K562 (cell line): ENCODE measurements around the gene MAP3K14. TPM values are rescaled to one million over a fixed set of nuclear protein-coding genes. Genes with fewer than 3 reads are reported as not detected.

Experiments used
- ATAC-seq: fragments of 200-7000 bp; cut with Tn5 transposase; 3 replicates; pipeline ENCODE4 v1.9.1; 2020; ENCODE audit warnings: moderate library complexity
- BruUV-seq: library from RNA; stranded (reverse); fragments of 400-500 nt; replicated peaks from 2 replicates; lab custom pipeline; 2021; lab: Mats Ljungman, UMichigan
- CTCF ChIA-PET: fragments of 300-600 bp; formaldehyde crosslinking; extraction: SDS; loops from one replicate; lab custom pipeline; 2021; ENCODE audit warnings: low intra/inter-chr PET ratio; lab: Yijun Ruan, JAX
- POLR2A ChIA-PET: fragments of 300-600, 350-650 bp; sonication (Branson Sonifier 250); formaldehyde crosslinking; extraction: SDS; loops from one replicate; lab custom pipeline; 2021; ENCODE audit warnings: antibody characterized with exemption, inconsistent platforms; lab: Yijun Ruan, JAX
- DNase-seq, 4 experiments: peaks; one replicate each; pipeline versions ENCODE4 v3.0.0 to v3.0.0-alpha.2; 2011 to 2018; ENCODE audit warnings: low spot score in 3 of 4, mixed read lengths in 3 of 4; ENCODE audit errors: extremely low read depth in 1 of 4
- FAIRE-seq: peaks from 2 replicates; lab custom pipeline; 2011; peaks lifted over from hg19 to GRCh38; lab: Jason Lieb, UNC
- H2AFZ ChIP-seq: 2 replicates; pipeline ENCODE4 v1.6.0; 2011; ENCODE audit warnings: low read depth, low read length, control low read depth, inconsistent platforms
- H3K27ac ChIP-seq: fragments of 200-600 bp; 3 replicates; pipeline ENCODE4 v1.8.0; 2011; ENCODE audit warnings: low read depth, mild to moderate bottlenecking, control low read depth, inconsistent platforms, low read length, moderate library complexity, mixed read lengths; ENCODE audit errors: extremely low read depth
- H3K27me3 ChIP-seq, 2 experiments: fragments of 300-600 bp in 1 of 2; 2 replicates in 1 of 2; 3 replicates in 1 of 2; pipeline versions ENCODE4 v1.6.0 to v1.8.0; 2011; ENCODE audit warnings: inconsistent platforms in 2 of 2, low read length in 2 of 2, mild to moderate bottlenecking in 1 of 2, mixed read lengths in 1 of 2, moderate library complexity in 1 of 2; ENCODE audit not compliant: control insufficient read depth in 2 of 2, insufficient read depth in 2 of 2
- H3K36me3 ChIP-seq: fragments of 300-600 bp; 3 replicates; pipeline ENCODE4 v1.8.0; 2011; ENCODE audit warnings: mild to moderate bottlenecking, low read length, inconsistent platforms; ENCODE audit not compliant: control insufficient read depth, insufficient read depth
- H3K4me1 ChIP-seq, 2 experiments: fragments of 200-600 bp in 1 of 2; replicated peaks in 1 of 2; 2 replicates in 1 of 2; 3 replicates in 1 of 2; pipeline versions ENCODE4 v1.5.1 to v1.8.0; 2011; ENCODE audit warnings: inconsistent platforms in 2 of 2, low read length in 2 of 2, mild to moderate bottlenecking in 1 of 2, mixed read lengths in 1 of 2, moderate library complexity in 1 of 2; ENCODE audit not compliant: control insufficient read depth in 2 of 2, insufficient read depth in 2 of 2
- H3K4me2 ChIP-seq: 2 replicates; pipeline ENCODE4 v1.6.1; 2011; ENCODE audit warnings: low read length, control low read depth, inconsistent platforms, mixed read lengths; ENCODE audit not compliant: insufficient read depth
- H3K4me3 ChIP-seq: fragments of 200-600 bp; sonication (generic), shearing (Covaris generic); 2 replicates; pipeline ENCODE4 v1.5.1; 2016; ENCODE audit warnings: control low read depth, inconsistent platforms
- H3K79me2 ChIP-seq: fragments of 200-600 bp; 3 replicates; pipeline ENCODE4 v1.8.0; 2011; ENCODE audit warnings: low read length, inconsistent platforms; ENCODE audit not compliant: control insufficient read depth, insufficient read depth
- H3K9ac ChIP-seq, 2 experiments: 2 replicates each; pipeline versions ENCODE4 v1.6.0 to v1.6.1; 2011; ENCODE audit warnings: low read depth in 2 of 2, low read length in 2 of 2, control low read depth in 1 of 2, inconsistent platforms in 1 of 2, mild to moderate bottlenecking in 1 of 2, mixed read lengths in 1 of 2; ENCODE audit not compliant: insufficient read depth in 1 of 2
- H3K9me1 ChIP-seq: one replicate; pipeline ENCODE4 v1.6.0; 2011; ENCODE audit warnings: inconsistent platforms, mild to moderate bottlenecking, low read length, moderate library complexity; ENCODE audit not compliant: control insufficient read depth, insufficient read depth
- H3K9me3 ChIP-seq: replicated peaks from 2 replicates; pipeline ENCODE4 v1.5.1; 2011; ENCODE audit warnings: low read depth, low read length, inconsistent platforms; ENCODE audit not compliant: control insufficient read depth, insufficient read depth
- H4K20me1 ChIP-seq: replicated peaks from 2 replicates; pipeline ENCODE4 v1.6.1; 2011; ENCODE audit warnings: low read length, inconsistent platforms, mixed read lengths; ENCODE audit not compliant: control insufficient read depth, insufficient read depth
- BRCA1 ChIP-seq, 2 experiments: fragments of 450-650 bp in 1 of 2; sonication (generic) in 1 of 2; formaldehyde crosslinking in 1 of 2; IDR thresholded peaks; 2 replicates each; pipeline versions ENCODE4 v1.5.0 to v1.6.1; 2017 to 2020; ENCODE audit warnings: mild to moderate bottlenecking in 1 of 2, missing genetic modification reagents in 1 of 2
- E2F3 ChIP-seq: fragments of 250-450 bp; sonication (Bioruptor Pico); IDR thresholded peaks from 2 replicates; pipeline ENCODE4 v1.4.0; 2020; ENCODE audit warnings: mild to moderate bottlenecking
- NR3C1 ChIP-seq: sonication (generic); formaldehyde crosslinking; IDR thresholded peaks from 2 replicates; pipeline ENCODE4 v1.8.1; 2022; ENCODE audit warnings: missing genetic modification reagents
- SIX5 ChIP-seq, 2 experiments: IDR thresholded peaks; 2 replicates each; pipeline ENCODE4 v1.6.1; 2011; ENCODE audit warnings: low read length in 2 of 2, borderline replicate concordance in 1 of 2, low read depth in 1 of 2, mild to moderate bottlenecking in 1 of 2, moderate library complexity in 1 of 2; ENCODE audit not compliant: insufficient read depth in 1 of 2
- TAF1 ChIP-seq: IDR thresholded peaks from 2 replicates; pipeline ENCODE4 v1.6.1; 2011; ENCODE audit warnings: mild to moderate bottlenecking, low read length, moderate library complexity; ENCODE audit not compliant: insufficient read depth, control insufficient read depth, severe bottlenecking; ENCODE audit errors: extremely low read depth
- ZC3H4 ChIP-seq: sonication (generic); formaldehyde crosslinking; IDR thresholded peaks from 2 replicates; pipeline ENCODE4 v1.9.0; 2021; ENCODE audit warnings: missing genetic modification reagents, borderline replicate concordance
- ZKSCAN3 ChIP-seq: fragments of 250-450 bp; sonication (Bioruptor Pico); IDR thresholded peaks from 2 replicates; pipeline ENCODE4 v1.4.0; 2020
- ZNF23 ChIP-seq: fragments of 250-450 bp; sonication (Bioruptor Pico); IDR thresholded peaks from 2 replicates; pipeline ENCODE4 v1.4.0; 2020; ENCODE audit warnings: mild to moderate bottlenecking
- ZNF398 ChIP-seq: fragments of 250-450 bp; sonication (Bioruptor Pico); IDR thresholded peaks from 2 replicates; pipeline ENCODE4 v1.8.0; 2021; ENCODE audit warnings: moderate library complexity, mild to moderate bottlenecking, inconsistent platforms
- WGBS: fragments of 100-300 bp; shearing (Covaris generic); methylation state at CpG from one replicate; pipeline ENCODE4 v1.1.6; 2016; ENCODE audit warnings: low coverage, mixed read lengths; ENCODE audit not compliant: insufficient coverage; ENCODE audit errors: missing lambda C conversion rate; 5-methylcytosine and 5-hydroxymethylcytosine counted together
- in situ Hi-C: fragments of 300-500 bp; cut with MboI; formaldehyde crosslinking; loops from 4 replicates; pipeline ENCODE4 v1.15.0; 2018; ENCODE audit warnings: inconsistent platforms, mixed read lengths
- intact Hi-C: fragments of 100-400 bp; cut with micrococcal nuclease; formaldehyde crosslinking; loops from 2 replicates; pipeline ENCODE4 v1.14.2; 2022
- polyA plus RNA-seq, 8 experiments: library from polyadenylated mRNA; depleted of rRNA in 4 of 8; stranded (reverse) in 5 of 8; unstranded in 3 of 8; fragments of >200 nt; fragmentation: Nextera tagmentation in 2 of 8; fragmentation: Illumina TruSeq in 1 of 8; extraction: Ambion mirVana in 2 of 8; extraction: Trizol in 1 of 8; gene quantifications; 2 replicates each; pipeline versions ENCODE4 v1.2.1 to v1.2.3, GENCODE V29; 2011 to 2014; ENCODE audit warnings: inconsistent platforms in 1 of 8, missing spikeins in 1 of 8
- total RNA-seq, 7 experiments: library from RNA; depleted of rRNA in 6 of 7; stranded (reverse); fragments of >200 nt in 6 of 7; fragmentation: Illumina TruSeq in 2 of 7; extraction: Trizol in 2 of 7; gene quantifications; 2 replicates each; pipeline versions ENCODE4 v1.2.1 to v1.2.3, GENCODE V29; 2011 to 2021; ENCODE audit warnings: low replicate concordance in 1 of 7

The MAP3K14 gene
- total and polyA plus RNA-seq, 9 of the 15 experiments (the other 6 are each of a cell fraction or from before 2014, with no cell fraction given): 0.45 to 8.7 (median 3.2) TPM

- no peaks in the 10 kb centered on the region for H3K9me1 ChIP-seq
- no peaks in the 10 kb centered on the region for H3K9me3 ChIP-seq
- no peak overlapping the region for H3K9ac ChIP-seq
- H4K20me1 ChIP-seq: peaks cover 5% of the 10 kb centered on the region
- TF ChIP-seq ZC3H4 (CRISPR knock-in tag): no peak
- no peak for TF ChIP-seq E2F3 (CRISPR knock-in tag)
- TF ChIP-seq ZNF23 (CRISPR knock-in tag): no peak
- no peak for TF ChIP-seq TAF1
- TF ChIP-seq BRCA1 (IDR thresholded peaks at IDR 0.05): no peak
- TF ChIP-seq BRCA1 (CRISPR knock-in tag; IDR thresholded peaks at IDR 0.05): no peak
- TF ChIP-seq ZKSCAN3 (CRISPR knock-in tag): no peak
- no peak for TF ChIP-seq NR3C1 (CRISPR knock-in tag)
- no peak for TF ChIP-seq SIX5 (IDR thresholded peaks at IDR 0.05; ENCODE audit: borderline replicate concordance in 1 of 2, insufficient read depth in 1 of 2, low read depth in 1 of 2, low read length in 2 of 2)
- no peak for TF ChIP-seq ZNF398 (CRISPR knock-in tag)
- intact Hi-C loops (loop anchor here (2.0 to 5.0 kb wide), 2 partner anchors 36 to 57 kb away; no protein-coding TSS in a partner anchor), in situ Hi-C loops (loop anchor here (5.0 kb wide), 1 partner anchor 111 kb away; no protein-coding TSS in a partner anchor)
- no TSS peak for BruUV-seq
- no peaks in the 10 kb centered on the region for H3K27me3 ChIP-seq
- no peak overlapping the region for H3K4me2 ChIP-seq
- POLR2A ChIA-PET: interaction anchor here (0.7 to 2.2 kb wide), 2 partner anchors 9 to 55 kb away, joined by 3 to 13 read pairs; no protein-coding TSS in a partner anchor
- H3K4me3 ChIP-seq: no peak overlapping the region
- FAIRE-seq: no peak
- 73% methylated on average over 6 of the region's 6 CpGs for WGBS
- H3K79me2 ChIP-seq: no peaks in the 10 kb centered on the region
- H3K4me1 ChIP-seq: peaks cover 10 to 12% of the 10 kb centered on the region in 2 experiments; a peak in 4 of 5 replicates
- H3K36me3 ChIP-seq: peaks cover 24% of the 10 kb centered on the region; the same call in 1 of the 3 replicates
- no peak for DNase-seq
- CTCF ChIA-PET: interaction anchor here (1.9 to 5.2 kb wide), 2 partner anchors 109 to 119 kb away, joined by 10 to 77 read pairs; no protein-coding TSS in a partner anchor
- H2AFZ ChIP-seq: no peak overlapping the region
- ATAC-seq: no peak
- no peak overlapping the region for H3K27ac ChIP-seq
Measured at GRCh38 chr17:45276031-45276430, 40.8 kb downstream of the MAP3K14 start.
